Stimulated activated CD4-positive, alpha-beta T cell treated with anti-CD3 and anti-CD28 coated beads, TNF-alpha, amount 100 ng/mL, for 4 hours (primary cell): ENCODE data around the gene ARPC1A.

Source experiments
- DNase-seq, 3 experiments: peaks; one replicate each; pipeline ENCODE4 v3.0.0-alpha.2; 2020; ENCODE audit warnings: low read depth in 3 of 3

Gene ARPC1A

DNA sequence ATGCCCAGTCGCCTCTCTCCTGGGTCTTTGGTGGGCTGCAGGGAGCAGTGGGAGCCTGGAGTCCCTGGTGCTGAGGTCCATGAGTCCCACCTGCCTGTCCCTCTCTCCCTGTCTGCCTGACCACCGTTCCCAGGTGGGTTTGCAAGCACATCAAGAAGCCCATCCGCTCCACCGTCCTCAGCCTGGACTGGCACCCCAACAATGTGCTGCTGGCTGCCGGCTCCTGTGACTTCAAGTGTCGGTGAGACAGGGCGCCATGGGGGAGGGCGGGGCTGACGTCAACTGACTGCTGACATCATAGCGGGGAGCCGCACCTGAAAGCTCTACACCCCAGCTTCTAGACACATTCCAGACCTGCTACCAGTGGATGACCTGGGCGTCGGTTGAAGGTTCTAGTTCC lies 64.1 kb downstream of the ARPC1A start:
- DNase-seq = no peak

GRCh38 chr7:99390941-99391602 lies 65.4 kb downstream of the ARPC1A start:
- DNase-seq = no peak

DNA sequence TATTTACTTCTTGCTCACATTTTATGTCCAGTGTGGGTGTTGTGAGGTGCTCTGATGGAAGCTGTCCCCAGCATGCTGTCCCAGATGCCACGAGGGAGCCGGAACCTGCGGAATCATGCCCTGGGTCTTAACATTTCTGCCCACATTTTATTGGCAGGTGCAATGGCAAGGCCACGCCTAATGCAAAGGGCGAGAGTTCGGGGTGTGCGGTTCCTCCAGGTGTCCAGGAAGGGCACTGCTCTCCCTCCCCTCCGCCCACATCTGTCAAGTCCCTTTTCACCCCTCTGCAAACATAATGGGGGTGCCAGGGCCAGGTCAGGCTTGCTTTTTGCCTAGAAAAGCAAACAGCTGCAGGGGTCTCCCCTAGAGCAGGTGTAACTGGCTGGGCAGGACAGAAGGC lies 66.3 kb downstream of the ARPC1A start:
- no peak for DNase-seq

GRCh38 chr7:99392659-99393354 lies 67.1 kb downstream of the ARPC1A start:
- DNase-seq = peak; percentile 63 to 68 (median 64)

- DNase-seq = no peak
Measured at GRCh38 chr7:99393355-99394187, 67.9 kb downstream of the ARPC1A start.

GRCh38 chr7:99394188-99394502 lies 68.4 kb downstream of the ARPC1A start:
- no peak for DNase-seq

- DNase-seq = no peak
Measured at GRCh38 chr7:99395616-99396327, 70.1 kb downstream of the ARPC1A start.

GRCh38 chr7:99396418-99397296 lies 71.0 kb downstream of the ARPC1A start:
- DNase-seq = no peak

- DNase-seq = no peak
Measured at GRCh38 chr7:99397297-99397983, 71.7 kb downstream of the ARPC1A start.

DNA sequence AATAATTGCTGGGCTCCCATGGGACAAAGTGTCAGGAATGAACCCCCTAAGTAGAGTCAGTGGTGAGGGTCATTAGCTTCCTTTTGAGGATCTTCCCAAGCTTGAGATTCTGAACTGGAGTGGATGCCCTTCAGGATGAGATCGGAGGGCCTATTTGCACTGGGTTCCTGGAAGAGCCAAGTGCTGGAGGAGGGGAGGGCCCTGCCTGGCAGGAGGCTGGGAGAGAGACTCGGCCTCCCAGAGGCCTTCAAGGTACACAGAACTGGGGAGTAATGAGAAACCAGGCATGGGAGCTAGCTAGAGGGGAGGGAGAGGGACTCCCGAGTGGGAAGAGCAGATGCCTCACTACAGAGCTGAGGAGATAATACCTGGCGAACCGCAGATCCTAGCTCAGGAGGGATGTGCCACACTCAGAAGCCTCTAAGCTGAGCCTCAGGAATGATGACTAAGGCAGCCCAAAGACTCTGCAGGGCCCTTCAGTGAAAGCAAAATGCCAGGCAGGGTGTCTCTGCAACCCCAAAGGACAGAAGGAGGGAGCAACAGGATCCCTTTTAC lies 73.3 kb downstream of the ARPC1A start:
- DNase-seq = no peak

GRCh38 chr7:99399597-99399996 lies 73.9 kb downstream of the ARPC1A start:
- no peak for DNase-seq

DNA sequence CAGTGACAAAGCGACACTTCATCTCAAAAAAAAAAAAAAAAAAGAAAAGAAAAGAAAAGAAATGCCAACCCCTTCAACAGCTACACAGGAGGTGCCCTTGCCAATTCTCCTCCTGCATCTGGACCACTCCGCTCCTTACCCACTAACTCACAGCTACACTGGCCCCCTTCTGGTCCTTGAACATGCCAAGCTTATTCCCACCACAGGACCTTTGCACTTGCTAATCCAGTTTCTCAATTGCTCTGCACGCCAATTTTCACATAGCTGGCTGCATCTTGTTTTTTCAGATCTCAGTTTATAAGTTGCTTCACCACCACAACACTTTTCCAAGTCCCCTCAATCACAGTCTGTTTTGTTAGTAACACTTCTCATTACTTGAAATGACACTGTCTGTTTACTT lies 77.2 kb downstream of the ARPC1A start:
- no peak for DNase-seq

DNA sequence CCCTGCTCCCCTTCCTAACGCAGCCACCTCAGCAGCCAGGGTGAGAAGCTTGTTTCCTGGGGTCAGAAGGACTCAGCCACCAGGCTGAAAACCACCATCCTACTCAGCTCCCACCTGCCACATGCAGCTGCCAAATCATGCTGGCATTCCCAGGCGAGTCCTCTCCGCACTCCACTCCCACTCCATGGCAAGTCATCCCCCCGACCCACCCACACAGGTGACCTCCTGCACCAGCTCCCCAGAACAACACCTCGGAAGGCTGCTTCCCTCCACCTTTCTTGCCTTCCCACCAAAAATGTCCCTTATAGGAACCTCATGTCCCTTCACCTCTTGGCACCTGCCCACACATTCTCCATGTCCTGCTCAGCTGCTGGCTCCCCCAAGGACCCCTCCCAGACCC lies 78.1 kb downstream of the ARPC1A start:
- DNase-seq = no peak

DNA sequence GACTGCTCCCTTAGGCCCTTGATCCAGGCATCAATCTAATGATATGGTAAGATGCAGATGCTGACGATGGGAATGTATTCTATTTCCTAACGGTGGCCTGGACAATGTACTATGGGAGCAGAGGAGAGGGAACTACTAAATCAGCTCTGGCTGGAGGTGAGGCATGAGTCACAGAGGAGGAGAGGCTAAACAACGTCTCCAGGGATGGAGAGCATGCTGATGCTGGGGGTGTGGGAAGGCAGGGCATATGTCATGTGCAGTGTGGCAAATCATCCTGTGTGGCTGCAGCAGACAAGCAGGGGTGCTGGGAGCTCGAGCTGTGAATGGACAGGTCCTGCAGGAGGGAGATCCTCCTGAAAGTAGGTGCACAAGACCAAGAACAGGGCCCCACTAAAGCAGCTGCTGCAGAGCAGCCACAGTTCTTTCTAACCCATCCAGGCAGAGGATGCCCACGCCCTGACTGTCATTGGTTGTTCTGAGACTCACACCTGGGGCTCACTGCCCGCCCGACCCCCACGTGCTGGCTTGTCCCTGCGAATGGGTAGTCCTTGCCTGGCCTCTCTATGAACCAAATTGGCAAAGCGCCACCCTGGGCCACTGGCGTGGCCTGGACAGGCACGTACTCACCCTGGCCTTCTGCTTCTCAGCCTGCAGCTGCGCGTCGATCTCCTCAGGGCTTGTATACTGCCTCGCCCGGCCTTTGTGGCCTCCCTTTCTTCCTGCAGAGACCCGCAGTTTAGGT lies 78.7 kb downstream of the ARPC1A start:
- no peak for DNase-seq

DNA sequence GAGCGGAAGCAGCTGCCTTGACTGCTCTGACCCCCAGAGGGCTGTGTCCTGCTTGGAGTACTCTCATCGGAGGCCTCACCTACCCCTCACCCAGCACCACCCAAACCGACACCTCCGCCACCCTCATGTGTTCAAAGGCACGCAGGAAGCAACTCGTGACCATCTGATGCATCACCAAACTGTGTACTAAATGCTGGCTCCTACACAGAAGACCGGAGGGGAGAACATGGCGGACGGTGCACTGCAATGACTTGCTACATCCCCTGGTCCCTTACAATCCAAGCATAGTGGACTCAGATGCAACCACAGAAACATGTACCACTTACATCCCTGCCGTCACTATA lies 79.3 kb downstream of the ARPC1A start:
- DNase-seq = no peak

- DNase-seq = no peak
Measured at GRCh38 chr7:99406557-99406956, 80.9 kb downstream of the ARPC1A start.

DNA sequence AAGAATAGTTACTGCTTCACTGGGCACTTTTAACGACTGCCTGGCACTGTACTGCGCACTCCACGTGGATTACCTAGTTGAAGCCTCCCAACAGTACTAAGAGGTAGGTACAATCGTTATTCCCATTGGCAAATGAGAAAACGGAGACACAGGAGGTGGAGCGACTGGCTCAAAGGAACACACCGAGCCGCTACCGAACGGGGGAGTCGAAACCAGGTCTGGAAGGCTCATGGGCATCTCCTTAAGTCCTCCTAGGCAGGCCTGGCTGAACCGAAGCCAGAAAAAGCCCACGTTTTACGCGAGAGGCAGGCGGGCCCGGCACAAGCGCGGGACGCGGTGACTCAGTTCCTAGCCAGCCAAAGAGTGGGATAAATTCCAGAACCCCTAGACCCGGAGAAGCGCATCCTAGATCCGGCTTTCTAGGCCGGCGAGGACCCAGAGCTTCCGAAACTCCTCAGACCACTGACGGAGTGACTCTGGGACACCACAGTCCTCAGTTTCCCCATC lies 82.2 kb downstream of the ARPC1A start:
- DNase-seq = peak in 1 of 3 experiments; percentile 25

GRCh38 chr7:99408379-99409191 lies 82.9 kb downstream of the ARPC1A start, which contains the start of the genes BUD31 and PDAP1:
Gene BUD31 (plus strand): TSS chr7:99408969. CDS start chr7:99411093, 2,124 bp downstream.
Gene PDAP1 (minus strand): TSS chr7:99408597. CDS start chr7:99408548, 49 bp downstream.
- peak; percentile 84 to 93 (median 91) for DNase-seq
